PFSK-1 (cell line): Measurements from ENCODE around the gene OLFM2.

ENCODE experiments used
- FOXP2 ChIP-seq: optimal IDR thresholded peaks from 2 replicates; pipeline ENCODE3; 2011; ENCODE audit warnings: borderline replicate concordance, control low read depth, inconsistent platforms; ENCODE audit not compliant: insufficient read depth; ENCODE audit errors: extremely low read length, extremely low read depth
- POLR2AphosphoS5 ChIP-seq: IDR thresholded peaks from 2 replicates; pipeline ENCODE4 v1.6.1; 2012; ENCODE audit warnings: low read depth, mild to moderate bottlenecking, control low read depth, low read length, moderate library complexity
- SIN3A ChIP-seq: IDR thresholded peaks from 2 replicates; pipeline ENCODE4 v1.6.1; 2012; ENCODE audit warnings: mild to moderate bottlenecking, low read length, moderate library complexity, borderline replicate concordance; ENCODE audit not compliant: insufficient read depth
- TAF1 ChIP-seq: IDR thresholded peaks from 2 replicates; pipeline ENCODE4 v1.6.1; 2012; ENCODE audit warnings: low read length, control low read depth, borderline replicate concordance; ENCODE audit not compliant: insufficient read depth
- TF ChIP-seq, protein P1 (sequence below), 2 experiments: IDR thresholded peaks; 2 replicates each; pipeline versions ENCODE4 v1.6.1 to v1.8.0; 2011 to 2012; ENCODE audit warnings: low read depth in 2 of 2, low read length in 2 of 2, control low read depth in 1 of 2, inconsistent platforms in 1 of 2, mild to moderate bottlenecking in 1 of 2, moderate library complexity in 1 of 2; ENCODE audit not compliant: insufficient read depth in 1 of 2

DNA sequence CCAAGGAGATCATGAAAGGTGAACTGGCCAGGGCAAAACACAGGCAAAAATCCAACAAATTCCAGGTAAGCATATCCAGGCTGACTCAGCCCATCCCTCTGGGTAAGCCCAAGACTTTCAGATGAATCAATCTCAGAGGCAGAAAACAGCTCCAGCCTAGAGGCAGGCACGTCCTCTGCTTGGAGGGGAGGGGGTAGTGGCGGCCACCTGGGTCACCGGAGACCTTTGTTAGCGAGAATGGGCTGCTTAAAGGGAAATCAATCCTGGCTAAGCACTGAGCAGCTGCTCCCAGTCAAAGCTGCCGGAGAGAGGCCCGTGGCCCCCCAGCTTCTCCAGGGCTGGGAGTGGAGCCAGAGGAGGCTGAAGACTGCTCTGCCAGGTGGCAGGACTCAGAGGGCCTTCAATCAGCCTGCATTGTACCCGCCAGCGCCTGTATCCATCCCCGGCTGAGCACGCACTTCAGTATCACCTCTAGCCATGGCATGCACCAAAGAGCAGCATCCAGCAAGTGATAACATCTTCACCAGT lies 53.0 kb downstream of the OLFM2 start:
- no peak for TF ChIP-seq POLR2AphosphoS5
- TF ChIP-seq, protein P1, sequence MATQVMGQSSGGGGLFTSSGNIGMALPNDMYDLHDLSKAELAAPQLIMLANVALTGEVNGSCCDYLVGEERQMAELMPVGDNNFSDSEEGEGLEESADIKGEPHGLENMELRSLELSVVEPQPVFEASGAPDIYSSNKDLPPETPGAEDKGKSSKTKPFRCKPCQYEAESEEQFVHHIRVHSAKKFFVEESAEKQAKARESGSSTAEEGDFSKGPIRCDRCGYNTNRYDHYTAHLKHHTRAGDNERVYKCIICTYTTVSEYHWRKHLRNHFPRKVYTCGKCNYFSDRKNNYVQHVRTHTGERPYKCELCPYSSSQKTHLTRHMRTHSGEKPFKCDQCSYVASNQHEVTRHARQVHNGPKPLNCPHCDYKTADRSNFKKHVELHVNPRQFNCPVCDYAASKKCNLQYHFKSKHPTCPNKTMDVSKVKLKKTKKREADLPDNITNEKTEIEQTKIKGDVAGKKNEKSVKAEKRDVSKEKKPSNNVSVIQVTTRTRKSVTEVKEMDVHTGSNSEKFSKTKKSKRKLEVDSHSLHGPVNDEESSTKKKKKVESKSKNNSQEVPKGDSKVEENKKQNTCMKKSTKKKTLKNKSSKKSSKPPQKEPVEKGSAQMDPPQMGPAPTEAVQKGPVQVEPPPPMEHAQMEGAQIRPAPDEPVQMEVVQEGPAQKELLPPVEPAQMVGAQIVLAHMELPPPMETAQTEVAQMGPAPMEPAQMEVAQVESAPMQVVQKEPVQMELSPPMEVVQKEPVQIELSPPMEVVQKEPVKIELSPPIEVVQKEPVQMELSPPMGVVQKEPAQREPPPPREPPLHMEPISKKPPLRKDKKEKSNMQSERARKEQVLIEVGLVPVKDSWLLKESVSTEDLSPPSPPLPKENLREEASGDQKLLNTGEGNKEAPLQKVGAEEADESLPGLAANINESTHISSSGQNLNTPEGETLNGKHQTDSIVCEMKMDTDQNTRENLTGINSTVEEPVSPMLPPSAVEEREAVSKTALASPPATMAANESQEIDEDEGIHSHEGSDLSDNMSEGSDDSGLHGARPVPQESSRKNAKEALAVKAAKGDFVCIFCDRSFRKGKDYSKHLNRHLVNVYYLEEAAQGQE (IDR thresholded peaks at IDR 0.05; ENCODE audit: insufficient read depth in 1 of 2, low read depth in 2 of 2, low read length in 2 of 2), result no peak
- TF ChIP-seq SIN3A, result no peak
- TF ChIP-seq FOXP2, result no peak
- TF ChIP-seq TAF1, result no peak
